KOPT-K1 (cell line): ENCODE measurements around the gene SOX5.

Source experiments
- H3K27ac ChIP-seq: fragments of 200-600 bp; sonication (generic); 2 replicates; pipeline ENCODE4 v1.5.1; 2016; ENCODE audit warnings: antibody characterized with exemption, mild to moderate bottlenecking, low read depth, low read length; ENCODE audit not compliant: poor library complexity, severe bottlenecking
- H3K36me3 ChIP-seq: fragments of 200-600 bp; sonication (generic); 2 replicates; pipeline ENCODE4 v1.5.1; 2017; ENCODE audit warnings: antibody characterized with exemption, mild to moderate bottlenecking, low read length, moderate library complexity; ENCODE audit not compliant: insufficient read depth
- H3K9me3 ChIP-seq: fragments of 200-600 bp; sonication (generic); 2 replicates; pipeline ENCODE4 v1.5.1; 2017; ENCODE audit warnings: antibody characterized with exemption, low read length, mild to moderate bottlenecking; ENCODE audit not compliant: insufficient read depth, poor library complexity, severe bottlenecking

Gene SOX5

GRCh38 chr12:23770202-23770938, 179.1 kb downstream of the SOX5 start:
- Histone ChIP-seq H3K9me3 (no peaks in the 10 kb centered on the region), H3K27ac (no peak overlapping the region), H3K36me3 (no peaks in the 10 kb centered on the region)

GRCh38 chr12:23767834-23768233, 181.6 kb downstream of the SOX5 start:
- no peaks in the 10 kb centered on the region for H3K36me3 ChIP-seq
- no peak overlapping the region for H3K27ac ChIP-seq
- no peaks in the 10 kb centered on the region for H3K9me3 ChIP-seq

GRCh38 chr12:23763724-23764123, 185.7 kb downstream of the SOX5 start:
- H3K36me3 ChIP-seq = no peaks in the 10 kb centered on the region
- no peaks in the 10 kb centered on the region for H3K9me3 ChIP-seq
- no peak overlapping the region for H3K27ac ChIP-seq

- no peaks in the 10 kb centered on the region for H3K36me3 ChIP-seq
- no peak overlapping the region for H3K27ac ChIP-seq
- H3K9me3 ChIP-seq = no peaks in the 10 kb centered on the region
These were observed 189.0 kb downstream of the SOX5 start for GRCh38 chr12:23760495-23760894.

- Histone ChIP-seq H3K36me3 (no peaks in the 10 kb centered on the region), H3K27ac (no peak overlapping the region)
These were observed 190.9 kb downstream of the SOX5 start for GRCh38 chr12:23758608-23759007.

GRCh38 chr12:23757541-23757962, 191.9 kb downstream of the SOX5 start:
- no peaks in the 10 kb centered on the region for H3K36me3 ChIP-seq
- H3K9me3 ChIP-seq = no peaks in the 10 kb centered on the region
- H3K27ac ChIP-seq = no peak overlapping the region

More at GRCh38 chr12:23758608-23759007, 190.9 kb downstream of the SOX5 start:
- H3K9me3 ChIP-seq = no peaks in the 10 kb centered on the region

- H3K9me3 ChIP-seq = no peaks in the 10 kb centered on the region
- no peaks in the 10 kb centered on the region for H3K36me3 ChIP-seq
- no peak overlapping the region for H3K27ac ChIP-seq
These were observed 193.1 kb downstream of the SOX5 start for GRCh38 chr12:23756416-23756815.

GRCh38 chr12:23753628-23754365, 195.7 kb downstream of the SOX5 start:
- no peak overlapping the region for H3K27ac ChIP-seq
- H3K9me3 ChIP-seq = no peaks in the 10 kb centered on the region
- H3K36me3 ChIP-seq = no peaks in the 10 kb centered on the region

- no peaks in the 10 kb centered on the region for H3K9me3 ChIP-seq
- H3K36me3 ChIP-seq = no peaks in the 10 kb centered on the region
- no peak overlapping the region for H3K27ac ChIP-seq
These were observed 197.2 kb downstream of the SOX5 start for GRCh38 chr12:23752245-23752644.

- H3K36me3 ChIP-seq = no peaks in the 10 kb centered on the region
These were observed 197.8 kb downstream of the SOX5 start for GRCh38 chr12:23751641-23752040.

GRCh38 chr12:23750923-23751322, 198.5 kb downstream of the SOX5 start:
- no peaks in the 10 kb centered on the region for H3K9me3 ChIP-seq
- no peak overlapping the region for H3K27ac ChIP-seq
- no peaks in the 10 kb centered on the region for H3K36me3 ChIP-seq

More at GRCh38 chr12:23751641-23752040, 197.8 kb downstream of the SOX5 start:
- Histone ChIP-seq H3K27ac (no peak overlapping the region), H3K9me3 (no peaks in the 10 kb centered on the region)

- no peaks in the 10 kb centered on the region for H3K9me3 ChIP-seq
- no peaks in the 10 kb centered on the region for H3K36me3 ChIP-seq
- H3K27ac ChIP-seq = no peak overlapping the region
These were observed 204.8 kb downstream of the SOX5 start for GRCh38 chr12:23744696-23745095.

GRCh38 chr12:23742574-23742973, 206.9 kb downstream of the SOX5 start:
- Histone ChIP-seq H3K27ac (no peak overlapping the region), H3K9me3 (no peaks in the 10 kb centered on the region), H3K36me3 (no peaks in the 10 kb centered on the region)

GRCh38 chr12:23731493-23731892, 218.0 kb downstream of the SOX5 start:
- Histone ChIP-seq H3K36me3 (no peaks in the 10 kb centered on the region), H3K27ac (no peak overlapping the region)

GRCh38 chr12:23731035-23731434, 218.4 kb downstream of the SOX5 start:
- no peak overlapping the region for H3K27ac ChIP-seq
- H3K9me3 ChIP-seq = no peaks in the 10 kb centered on the region
- H3K36me3 ChIP-seq = no peaks in the 10 kb centered on the region

More at GRCh38 chr12:23731493-23731892, 218.0 kb downstream of the SOX5 start:
- H3K9me3 ChIP-seq = no peaks in the 10 kb centered on the region
